ENCODE measurements around the gene SLC28A3.
"Not testable (repeated sequence)": the region's sequence is repeated elsewhere in the genome, so short reads cannot be mapped to it uniquely, and the experiment has no call there.

The SLC28A3 gene, protein sequence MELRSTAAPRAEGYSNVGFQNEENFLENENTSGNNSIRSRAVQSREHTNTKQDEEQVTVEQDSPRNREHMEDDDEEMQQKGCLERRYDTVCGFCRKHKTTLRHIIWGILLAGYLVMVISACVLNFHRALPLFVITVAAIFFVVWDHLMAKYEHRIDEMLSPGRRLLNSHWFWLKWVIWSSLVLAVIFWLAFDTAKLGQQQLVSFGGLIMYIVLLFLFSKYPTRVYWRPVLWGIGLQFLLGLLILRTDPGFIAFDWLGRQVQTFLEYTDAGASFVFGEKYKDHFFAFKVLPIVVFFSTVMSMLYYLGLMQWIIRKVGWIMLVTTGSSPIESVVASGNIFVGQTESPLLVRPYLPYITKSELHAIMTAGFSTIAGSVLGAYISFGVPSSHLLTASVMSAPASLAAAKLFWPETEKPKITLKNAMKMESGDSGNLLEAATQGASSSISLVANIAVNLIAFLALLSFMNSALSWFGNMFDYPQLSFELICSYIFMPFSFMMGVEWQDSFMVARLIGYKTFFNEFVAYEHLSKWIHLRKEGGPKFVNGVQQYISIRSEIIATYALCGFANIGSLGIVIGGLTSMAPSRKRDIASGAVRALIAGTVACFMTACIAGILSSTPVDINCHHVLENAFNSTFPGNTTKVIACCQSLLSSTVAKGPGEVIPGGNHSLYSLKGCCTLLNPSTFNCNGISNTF

DNA sequence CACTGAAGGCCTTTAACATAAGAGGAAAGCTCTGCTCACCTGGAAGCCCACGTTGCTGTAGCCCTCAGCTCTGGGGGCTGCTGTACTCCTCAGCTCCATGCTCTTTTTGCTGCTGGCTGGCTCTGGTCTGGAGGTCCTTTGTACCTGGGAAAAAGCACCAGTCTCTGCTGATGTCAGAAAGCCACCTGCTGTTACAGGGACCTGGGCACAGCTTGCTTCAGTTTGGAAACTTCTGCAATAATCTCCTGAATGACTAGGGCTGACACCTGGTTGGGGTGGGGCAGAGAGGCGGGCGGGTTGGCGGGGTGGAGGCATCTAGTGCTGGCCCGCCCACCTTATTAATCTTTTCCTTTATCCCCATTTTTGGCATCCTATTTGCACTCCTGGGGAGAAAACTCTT is at the start of gene SLC28A3:
Gene SLC28A3, minus strand, starts transcription at position 224 of the 400 bp plus-strand sequence. Its CDS starts 125 bp downstream, at position 99.
- Histone ChIP-seq H3K27me3 (ENCODE audit: insufficient read depth, low read length) (no peaks in the 10 kb centered on the region), H3K36me3 (ENCODE audit: insufficient read depth, low read depth, low read length) (no peaks in the 10 kb centered on the region), H3K4me1 (ENCODE audit: insufficient read depth, low read length) (peaks cover 5% of the 10 kb centered on the region; the same call in 1 of the 2 replicates), H3K4me3 (ENCODE audit: low read length) (no peak within 1 kb of the TSS), H3K27ac (ENCODE audit: low read length) (no peak within 1 kb of the TSS), H3K9me3 (ENCODE audit: insufficient read depth, low read depth, low read length) (no peaks in the 10 kb centered on the region), H3K9ac (ENCODE audit: low read depth, low read length) (no peak within 1 kb of the TSS)

DNA sequence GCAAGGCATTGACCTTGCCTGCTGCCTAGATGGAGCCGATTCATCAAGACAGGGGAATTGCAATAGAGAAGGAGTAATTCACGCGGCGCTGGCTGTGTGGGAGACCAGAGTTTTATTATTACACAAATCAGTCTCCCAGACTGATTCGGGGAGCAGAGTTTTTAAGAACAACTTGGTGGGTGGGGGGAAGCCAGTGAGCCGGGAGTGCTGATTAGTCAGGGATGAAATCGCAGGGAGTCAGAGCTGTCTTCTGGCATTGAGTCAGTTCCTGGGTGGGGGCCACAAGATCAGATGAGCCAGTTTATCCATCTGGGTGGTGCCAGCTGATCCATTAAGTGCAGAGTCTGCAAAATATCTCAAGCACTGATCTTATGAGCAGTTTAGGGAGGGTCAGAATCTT is 49.7 kb upstream of the SLC28A3 start:
- H3K4me3 ChIP-seq (ENCODE audit: low read length); H3K9me3 ChIP-seq (ENCODE audit: insufficient read depth, low read depth, low read length); H3K27me3 ChIP-seq (ENCODE audit: insufficient read depth, low read length); H3K27ac ChIP-seq (ENCODE audit: low read length); H3K4me1 ChIP-seq (ENCODE audit: insufficient read depth, low read length); H3K36me3 ChIP-seq (ENCODE audit: insufficient read depth, low read depth, low read length); H3K9ac ChIP-seq (ENCODE audit: low read depth, low read length): not testable (repeated sequence)

DNA sequence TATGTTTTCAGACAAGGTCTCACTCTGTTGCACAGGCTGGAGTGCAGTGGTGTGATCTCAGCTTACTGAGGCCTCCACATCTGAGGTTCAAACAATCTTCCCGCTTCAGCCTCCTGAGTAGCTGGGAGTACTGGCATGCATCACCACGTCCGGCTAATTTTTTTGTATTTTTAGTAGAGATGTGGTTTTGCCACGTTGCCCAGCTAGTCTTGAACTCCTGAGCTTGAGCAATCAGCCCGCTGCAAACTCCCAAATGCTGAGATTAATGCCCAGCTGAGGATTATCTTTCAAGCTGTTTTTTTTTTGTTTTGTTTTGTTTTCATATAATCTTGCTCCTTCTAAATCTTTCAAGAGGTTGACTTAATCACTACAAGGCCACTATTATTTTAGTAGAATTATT is 47.3 kb upstream of the SLC28A3 start:
- H3K4me1 ChIP-seq (ENCODE audit: insufficient read depth, low read length), result peaks cover 4% of the 10 kb centered on the region; the same call in 1 of the 2 replicates
- H3K27ac ChIP-seq (ENCODE audit: low read length), result no peak overlapping the region
- H3K4me3 ChIP-seq (ENCODE audit: low read length), result no peak overlapping the region
- no peaks in the 10 kb centered on the region for H3K36me3 ChIP-seq (ENCODE audit: insufficient read depth, low read depth, low read length)
- H3K9me3 ChIP-seq (ENCODE audit: insufficient read depth, low read depth, low read length), result no peaks in the 10 kb centered on the region
- H3K9ac ChIP-seq (ENCODE audit: low read depth, low read length), result no peak overlapping the region
- H3K27me3 ChIP-seq (ENCODE audit: insufficient read depth, low read length), result no peaks in the 10 kb centered on the region

DNA sequence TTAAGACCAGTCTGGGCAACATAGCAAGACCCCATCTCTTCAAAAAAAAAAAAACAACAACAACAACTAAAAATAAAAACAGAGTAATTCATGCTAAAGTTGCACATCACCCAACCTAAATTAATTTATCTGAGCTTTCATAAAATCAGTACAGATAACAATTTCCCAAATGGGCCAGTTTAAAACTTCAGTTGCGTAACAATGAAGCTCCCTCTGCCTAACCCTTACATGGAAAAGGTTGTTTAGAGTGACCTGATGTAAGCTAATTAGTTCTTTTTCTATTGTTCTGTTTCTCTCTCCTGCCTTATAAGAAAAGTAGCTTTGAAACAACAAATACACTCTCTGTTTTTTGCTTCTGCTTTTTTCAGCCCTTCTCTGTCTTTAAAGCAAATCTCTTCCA is 46.2 kb upstream of the SLC28A3 start:
- no peaks in the 10 kb centered on the region for H3K27me3 ChIP-seq (ENCODE audit: insufficient read depth, low read length)
- peaks cover 4% of the 10 kb centered on the region; the same call in 1 of the 2 replicates for H3K4me1 ChIP-seq (ENCODE audit: insufficient read depth, low read length)
- H3K27ac ChIP-seq (ENCODE audit: low read length), result no peak overlapping the region
- no peak overlapping the region for H3K9ac ChIP-seq (ENCODE audit: low read depth, low read length)
- no peaks in the 10 kb centered on the region for H3K36me3 ChIP-seq (ENCODE audit: insufficient read depth, low read depth, low read length)
- no peak overlapping the region for H3K4me3 ChIP-seq (ENCODE audit: low read length)
- no peaks in the 10 kb centered on the region for H3K9me3 ChIP-seq (ENCODE audit: insufficient read depth, low read depth, low read length)

DNA sequence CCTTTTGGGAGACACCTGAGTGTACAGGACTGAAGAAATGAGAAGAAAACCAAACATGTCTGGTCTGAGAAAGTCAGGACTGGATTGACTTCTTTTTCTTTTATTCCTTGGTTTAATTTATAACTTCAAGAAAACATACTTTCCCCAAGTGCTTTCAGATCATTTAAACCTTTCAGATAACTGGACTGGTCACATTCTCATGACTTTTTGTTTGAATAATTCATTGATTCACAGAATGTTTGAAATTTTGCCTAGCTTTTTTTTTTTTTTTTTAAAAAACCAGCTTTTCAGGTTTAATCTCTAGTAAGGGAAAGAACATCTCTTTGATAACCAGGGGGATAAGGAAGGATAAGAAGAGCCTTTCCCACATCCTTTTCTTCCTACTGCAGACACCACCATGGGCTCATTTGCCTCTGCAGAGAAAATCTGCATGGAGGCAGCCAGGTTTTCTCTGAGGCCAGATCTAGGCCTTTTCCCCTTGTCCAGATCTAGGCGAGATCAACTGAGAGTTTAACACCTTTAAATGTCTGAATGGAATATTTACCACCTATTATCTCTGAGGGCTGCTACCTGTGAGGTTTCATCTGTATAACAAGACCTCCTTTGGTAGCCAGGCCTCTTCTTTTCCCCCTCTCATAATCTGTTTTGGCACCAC is 45.0 kb upstream of the SLC28A3 start:
- Histone ChIP-seq H3K36me3 (ENCODE audit: insufficient read depth, low read depth, low read length) (no peaks in the 10 kb centered on the region), H3K9me3 (ENCODE audit: insufficient read depth, low read depth, low read length) (no peaks in the 10 kb centered on the region), H3K4me1 (ENCODE audit: insufficient read depth, low read length) (peaks cover 4% of the 10 kb centered on the region; the same call in 1 of the 2 replicates), H3K27me3 (ENCODE audit: insufficient read depth, low read length) (no peaks in the 10 kb centered on the region), H3K4me3 (ENCODE audit: low read length) (no peak overlapping the region), H3K27ac (ENCODE audit: low read length) (no peak overlapping the region), H3K9ac (ENCODE audit: low read depth, low read length) (no peak overlapping the region)

DNA sequence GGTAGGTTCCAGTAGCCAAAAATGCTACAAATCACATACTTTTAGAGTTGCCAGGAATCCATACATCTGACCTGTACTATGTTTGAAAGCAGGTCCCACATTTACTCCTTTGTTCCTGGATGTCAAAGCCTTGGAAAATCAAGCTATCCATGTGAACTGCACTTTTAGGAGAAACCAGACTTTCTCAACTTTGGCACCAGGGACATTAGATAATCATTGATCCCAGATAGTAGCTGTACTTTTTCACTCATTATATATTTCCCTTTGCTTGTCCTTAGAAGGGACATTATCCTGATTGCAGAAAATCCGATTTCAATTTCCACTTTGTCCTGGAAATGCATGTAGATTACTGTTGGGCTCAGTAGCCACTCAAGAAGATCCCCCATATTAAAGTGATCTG is 44.1 kb upstream of the SLC28A3 start:
- H3K9ac ChIP-seq (ENCODE audit: low read depth, low read length), result no peak overlapping the region
- H3K4me1 ChIP-seq (ENCODE audit: insufficient read depth, low read length), result 0 out of 2 replicates have a peak, but pooled peaks cover under 1% of the 10 kb centered on the region
- H3K9me3 ChIP-seq (ENCODE audit: insufficient read depth, low read depth, low read length), result no peaks in the 10 kb centered on the region
- no peak overlapping the region for H3K27ac ChIP-seq (ENCODE audit: low read length)
- no peak overlapping the region for H3K4me3 ChIP-seq (ENCODE audit: low read length)
- H3K27me3 ChIP-seq (ENCODE audit: insufficient read depth, low read length), result no peaks in the 10 kb centered on the region
- H3K36me3 ChIP-seq (ENCODE audit: insufficient read depth, low read depth, low read length), result no peaks in the 10 kb centered on the region

DNA sequence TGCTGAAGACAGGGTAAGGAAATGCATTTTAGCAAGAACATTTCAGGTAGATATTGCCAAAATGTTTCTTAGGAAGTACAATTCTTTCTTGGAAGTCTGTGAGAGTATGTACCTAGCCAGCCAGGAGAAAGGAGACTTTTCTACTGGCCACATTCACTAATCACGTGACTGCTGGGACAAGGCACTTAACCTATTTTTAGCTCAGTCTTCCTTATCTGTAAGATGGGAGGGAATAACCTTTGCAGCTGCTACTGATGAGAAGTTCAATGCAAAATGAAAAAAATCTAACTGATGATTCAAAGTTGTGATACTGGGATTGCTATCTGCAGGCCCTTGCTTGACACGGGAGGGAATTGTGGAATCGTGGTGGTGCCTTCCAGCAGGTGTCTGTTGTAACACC is 42.6 kb upstream of the SLC28A3 start:
- Histone ChIP-seq H3K4me1 (ENCODE audit: insufficient read depth, low read length) (no peaks in the 10 kb centered on the region), H3K4me3 (ENCODE audit: low read length) (no peak overlapping the region), H3K36me3 (ENCODE audit: insufficient read depth, low read depth, low read length) (no peaks in the 10 kb centered on the region), H3K9ac (ENCODE audit: low read depth, low read length) (no peak overlapping the region), H3K27me3 (ENCODE audit: insufficient read depth, low read length) (no peaks in the 10 kb centered on the region), H3K27ac (ENCODE audit: low read length) (no peak overlapping the region), H3K9me3 (ENCODE audit: insufficient read depth, low read depth, low read length) (no peaks in the 10 kb centered on the region)

DNA sequence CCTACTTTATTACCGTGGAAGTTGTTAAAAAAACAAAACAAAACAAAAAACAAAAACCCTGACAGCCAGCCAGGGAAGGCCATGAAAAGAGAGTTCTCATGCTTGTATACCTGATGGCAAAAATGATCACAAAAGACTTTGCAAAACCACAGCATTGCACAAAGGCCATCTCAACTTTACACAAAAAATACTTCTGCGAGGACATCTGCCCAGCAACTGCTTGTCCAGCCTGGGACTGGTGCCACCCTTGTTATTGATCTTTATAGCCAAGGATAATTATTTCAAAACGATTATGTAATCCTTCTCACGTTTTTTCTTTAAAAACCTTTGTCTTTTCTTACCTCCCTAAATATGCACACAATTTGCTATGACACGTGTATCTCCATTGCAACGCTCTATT is 42.2 kb upstream of the SLC28A3 start:
- no peaks in the 10 kb centered on the region for H3K27me3 ChIP-seq (ENCODE audit: insufficient read depth, low read length)
- H3K4me3 ChIP-seq (ENCODE audit: low read length), result no peak overlapping the region
- H3K9ac ChIP-seq (ENCODE audit: low read depth, low read length), result no peak overlapping the region
- H3K9me3 ChIP-seq (ENCODE audit: insufficient read depth, low read depth, low read length), result no peaks in the 10 kb centered on the region
- H3K4me1 ChIP-seq (ENCODE audit: insufficient read depth, low read length), result no peaks in the 10 kb centered on the region
- H3K27ac ChIP-seq (ENCODE audit: low read length), result no peak overlapping the region
- H3K36me3 ChIP-seq (ENCODE audit: insufficient read depth, low read depth, low read length), result no peaks in the 10 kb centered on the region

DNA sequence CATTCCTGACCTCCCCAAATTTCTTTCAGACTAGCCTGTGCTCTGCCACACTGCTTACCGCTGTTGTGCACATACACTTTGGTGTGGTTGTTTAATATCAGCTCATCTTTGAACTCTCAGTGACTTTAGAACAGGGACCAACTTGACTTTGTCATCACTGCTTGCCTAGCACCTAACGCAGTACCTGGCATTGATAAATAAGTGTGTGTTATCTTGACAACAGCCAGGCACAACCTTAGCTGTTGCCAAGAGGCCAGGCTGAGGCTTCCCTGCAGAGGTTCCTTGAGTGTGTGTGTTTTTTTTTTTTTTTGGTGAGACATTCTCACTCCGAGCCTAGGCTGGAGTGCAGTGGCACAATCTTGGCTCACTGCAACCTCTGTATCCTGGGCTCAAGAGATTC is 41.0 kb upstream of the SLC28A3 start:
- H3K27me3 ChIP-seq (ENCODE audit: insufficient read depth, low read length), result no peaks in the 10 kb centered on the region
- H3K4me1 ChIP-seq (ENCODE audit: insufficient read depth, low read length), result no peaks in the 10 kb centered on the region
- no peak overlapping the region for H3K27ac ChIP-seq (ENCODE audit: low read length)
- no peaks in the 10 kb centered on the region for H3K9me3 ChIP-seq (ENCODE audit: insufficient read depth, low read depth, low read length)
- H3K9ac ChIP-seq (ENCODE audit: low read depth, low read length), result no peak overlapping the region
- no peak overlapping the region for H3K4me3 ChIP-seq (ENCODE audit: low read length)
- no peaks in the 10 kb centered on the region for H3K36me3 ChIP-seq (ENCODE audit: insufficient read depth, low read depth, low read length)

DNA sequence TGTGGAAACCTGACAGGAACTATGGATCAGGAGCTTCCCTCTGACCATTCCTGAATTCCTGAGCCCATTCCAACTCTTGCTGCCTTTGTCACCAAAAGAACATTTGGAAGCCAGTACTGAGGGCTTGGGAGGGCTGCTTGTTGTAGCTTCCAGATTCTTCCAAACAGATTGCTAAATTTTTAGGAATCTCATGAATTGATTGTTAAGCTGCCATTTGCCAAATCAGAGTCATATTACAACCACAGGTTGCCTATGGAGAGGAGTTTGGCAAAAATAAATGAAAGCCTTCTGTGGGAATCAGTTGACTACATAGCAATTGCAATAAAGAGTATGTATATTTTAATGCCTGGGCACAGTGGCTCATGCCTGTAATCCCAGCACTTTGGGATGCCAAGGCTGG is 39.2 kb upstream of the SLC28A3 start:
- Histone ChIP-seq H3K9ac (ENCODE audit: low read depth, low read length) (no peak overlapping the region), H3K4me3 (ENCODE audit: low read length) (no peak overlapping the region), H3K36me3 (ENCODE audit: insufficient read depth, low read depth, low read length) (no peaks in the 10 kb centered on the region), H3K27ac (ENCODE audit: low read length) (no peak overlapping the region), H3K27me3 (ENCODE audit: insufficient read depth, low read length) (no peaks in the 10 kb centered on the region), H3K4me1 (ENCODE audit: insufficient read depth, low read length) (no peaks in the 10 kb centered on the region), H3K9me3 (ENCODE audit: insufficient read depth, low read depth, low read length) (no peaks in the 10 kb centered on the region)

DNA sequence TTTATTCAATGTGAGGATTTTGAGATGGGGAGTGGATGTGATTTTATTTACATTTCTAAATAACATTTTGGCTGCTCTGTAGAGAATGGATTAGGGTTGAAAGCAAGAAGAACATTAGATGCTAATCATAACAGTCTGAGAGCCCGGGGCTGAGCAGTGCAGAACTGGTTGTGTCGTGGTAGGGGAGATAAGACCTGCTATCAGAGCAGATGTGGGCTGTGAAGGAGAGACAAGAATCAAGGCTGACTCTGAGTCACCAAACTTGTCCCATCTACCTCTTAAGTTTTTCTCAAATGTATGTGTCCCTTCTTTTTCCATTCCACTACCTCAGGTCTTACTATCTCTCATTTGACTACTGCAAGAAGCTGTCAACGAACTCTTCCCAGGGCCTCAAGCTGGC is 35.4 kb upstream of the SLC28A3 start:
- H3K9me3 ChIP-seq (ENCODE audit: insufficient read depth, low read depth, low read length), result no peaks in the 10 kb centered on the region
- H3K27ac ChIP-seq (ENCODE audit: low read length), result no peak overlapping the region
- H3K4me1 ChIP-seq (ENCODE audit: insufficient read depth, low read length), result no peaks in the 10 kb centered on the region
- no peak overlapping the region for H3K4me3 ChIP-seq (ENCODE audit: low read length)
- no peaks in the 10 kb centered on the region for H3K36me3 ChIP-seq (ENCODE audit: insufficient read depth, low read depth, low read length)
- H3K27me3 ChIP-seq (ENCODE audit: insufficient read depth, low read length), result no peaks in the 10 kb centered on the region
- no peak overlapping the region for H3K9ac ChIP-seq (ENCODE audit: low read depth, low read length)

DNA sequence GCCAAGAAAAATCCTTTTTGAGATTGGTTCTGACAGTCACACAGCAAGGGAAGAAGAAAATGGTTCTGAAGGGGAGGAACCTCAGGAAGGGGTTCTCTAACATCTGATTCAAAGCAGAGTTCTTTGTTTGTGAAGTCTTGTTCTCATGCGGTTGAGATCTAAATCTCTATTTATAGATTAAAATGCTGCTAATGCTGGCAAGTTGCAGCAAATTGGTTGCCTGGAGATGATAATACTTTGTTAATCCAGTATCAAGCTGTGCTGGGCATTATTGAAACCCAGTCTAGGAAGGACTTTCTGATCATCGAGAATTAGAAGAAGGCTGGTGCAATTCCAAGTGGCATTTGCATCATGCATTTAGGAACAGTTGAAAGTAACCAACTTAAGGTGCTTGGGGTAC is 34.0 kb upstream of the SLC28A3 start:
- H3K27me3 ChIP-seq (ENCODE audit: insufficient read depth, low read length), result no peaks in the 10 kb centered on the region
- no peaks in the 10 kb centered on the region for H3K9me3 ChIP-seq (ENCODE audit: insufficient read depth, low read depth, low read length)
- H3K27ac ChIP-seq (ENCODE audit: low read length), result no peak overlapping the region
- H3K36me3 ChIP-seq (ENCODE audit: insufficient read depth, low read depth, low read length), result no peaks in the 10 kb centered on the region
- no peaks in the 10 kb centered on the region for H3K4me1 ChIP-seq (ENCODE audit: insufficient read depth, low read length)
- H3K4me3 ChIP-seq (ENCODE audit: low read length), result no peak overlapping the region
- H3K9ac ChIP-seq (ENCODE audit: low read depth, low read length), result no peak overlapping the region

All from iPS-20b (cell line).